Esophagus squamous epithelium (tissue), 5 donors: ENCODE results near the gene TMEM126B. TPM values are rescaled to one million over a fixed set of nuclear protein-coding genes. Genes with fewer than 3 reads are reported as not detected.

Experiments used
- DNase-seq: peaks from one replicate; lab custom pipeline; 2025; lab: John Stamatoyannopoulos, UW
- H3K27ac ChIP-seq, 4 donors: fragments of 200-600 bp; sonication (generic); one replicate each; pipeline ENCODE4 v1.5.1; 2016 to 2019; ENCODE audit warnings: mild to moderate bottlenecking in 1 of 4
- H3K27me3 ChIP-seq, 4 donors: fragments of 200-600 bp; sonication (generic); 1 replicate in 3 of 4; 2 replicates in 1 of 4; pipeline versions ENCODE4 v1.5.1 to v1.6.0; 2017 to 2021; ENCODE audit warnings: antibody characterized with exemption in 1 of 4
- H3K36me3 ChIP-seq, 3 donors: fragments of 200-600 bp; sonication (generic); one replicate each; pipeline ENCODE4 v1.5.1; 2016 to 2019
- H3K4me1 ChIP-seq, 3 donors: fragments of 200-600 bp; sonication (generic); one replicate each; pipeline ENCODE4 v1.5.1; 2017 to 2019
- H3K4me3 ChIP-seq, 4 donors: fragments of 200-600 bp; sonication (generic); 1 replicate in 3 of 4; 2 replicates in 1 of 4; pipeline ENCODE4 v1.5.1; 2016 to 2019; ENCODE audit warnings: mild to moderate bottlenecking in 2 of 4, moderate library complexity in 1 of 4
- H3K9me3 ChIP-seq, 3 donors: fragments of 200-600 bp; sonication (generic); one replicate each; pipeline ENCODE4 v1.5.1; 2016 to 2019
- POLR2A ChIP-seq, 4 donors: fragments of 450-650 bp; IDR thresholded peaks; one replicate each; pipeline ENCODE4 v1.6.1; 2017; ENCODE audit warnings: antibody characterized with exemption in 4 of 4, mild to moderate bottlenecking in 4 of 4, moderate library complexity in 3 of 4
- WGBS, 2 donors: methylation state at CpG; one replicate each; pipeline ENCODE4 v1.1.5; 2018; 5-methylcytosine and 5-hydroxymethylcytosine counted together
- intact Hi-C: fragments of 100-400 bp; cut with DNase I; formaldehyde crosslinking; loops from one replicate; pipeline ENCODE4 v1.15.0; 2022
- total RNA-seq, 4 donors: library from RNA; depleted of rRNA; stranded (reverse); fragments of >200 nt; gene quantifications; one replicate each; pipeline ENCODE4 v1.1.0, GENCODE V29; 2016
- TF ChIP-seq, protein P1 (sequence below), 6 experiments: fragments of 450-650 bp in 4 of 6; fragments of 200-600 bp in 2 of 6; sonication (generic) in 2 of 6; IDR thresholded peaks; one replicate each; pipeline ENCODE4 v1.5.1; 2016 to 2019; ENCODE audit warnings: antibody characterized with exemption in 6 of 6, mild to moderate bottlenecking in 4 of 6, moderate library complexity in 4 of 6
- donor health status: DM: yes; HTN: yes; CAD: no.

The TMEM126B gene
- total RNA-seq, 4 donors from 2014 or later: 13.6 to 43.0 (median 38.7) TPM

DNA sequence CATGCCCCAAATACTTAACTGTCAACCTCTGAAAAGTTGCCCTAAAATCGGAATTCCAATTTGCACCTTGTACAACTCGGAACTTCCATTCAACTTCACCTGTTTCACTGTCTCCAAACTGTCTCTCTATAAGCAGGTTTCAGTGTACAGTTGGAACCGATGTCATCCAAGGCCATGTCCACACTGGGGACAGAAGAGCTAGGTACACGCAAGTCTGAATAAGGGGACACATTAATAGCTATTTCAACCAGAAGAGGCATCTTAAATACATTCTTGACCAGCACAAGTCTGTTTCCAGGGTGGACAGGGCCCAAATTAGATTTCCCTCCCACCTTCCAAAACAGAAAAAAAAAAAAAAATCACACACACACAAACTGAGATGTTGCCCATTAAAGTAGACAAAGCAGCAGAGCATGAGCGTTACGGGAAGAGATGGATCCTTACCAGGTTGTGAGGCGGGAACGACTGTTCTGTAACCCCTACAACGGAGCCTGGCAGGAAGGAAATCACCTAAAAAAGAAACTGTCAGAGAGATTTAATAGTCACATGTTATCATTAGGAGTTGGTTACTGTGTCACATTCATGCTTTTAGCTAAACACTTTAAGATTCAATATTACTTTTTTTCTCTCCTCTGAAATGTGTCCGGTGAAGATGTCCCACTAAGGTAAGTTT lies 34.8 kb downstream of the TMEM126B start:
- TF ChIP-seq POLR2A (IDR thresholded peaks at IDR 0.05): no peak
- TF ChIP-seq, protein P1, sequence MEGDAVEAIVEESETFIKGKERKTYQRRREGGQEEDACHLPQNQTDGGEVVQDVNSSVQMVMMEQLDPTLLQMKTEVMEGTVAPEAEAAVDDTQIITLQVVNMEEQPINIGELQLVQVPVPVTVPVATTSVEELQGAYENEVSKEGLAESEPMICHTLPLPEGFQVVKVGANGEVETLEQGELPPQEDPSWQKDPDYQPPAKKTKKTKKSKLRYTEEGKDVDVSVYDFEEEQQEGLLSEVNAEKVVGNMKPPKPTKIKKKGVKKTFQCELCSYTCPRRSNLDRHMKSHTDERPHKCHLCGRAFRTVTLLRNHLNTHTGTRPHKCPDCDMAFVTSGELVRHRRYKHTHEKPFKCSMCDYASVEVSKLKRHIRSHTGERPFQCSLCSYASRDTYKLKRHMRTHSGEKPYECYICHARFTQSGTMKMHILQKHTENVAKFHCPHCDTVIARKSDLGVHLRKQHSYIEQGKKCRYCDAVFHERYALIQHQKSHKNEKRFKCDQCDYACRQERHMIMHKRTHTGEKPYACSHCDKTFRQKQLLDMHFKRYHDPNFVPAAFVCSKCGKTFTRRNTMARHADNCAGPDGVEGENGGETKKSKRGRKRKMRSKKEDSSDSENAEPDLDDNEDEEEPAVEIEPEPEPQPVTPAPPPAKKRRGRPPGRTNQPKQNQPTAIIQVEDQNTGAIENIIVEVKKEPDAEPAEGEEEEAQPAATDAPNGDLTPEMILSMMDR (IDR thresholded peaks at IDR 0.05): no peak
- intact Hi-C loops: no loop called here
- H3K27ac ChIP-seq: peak overlapping the region; percentile 95 to 99 (median 96)
- no peak for DNase-seq
- H3K9me3 ChIP-seq: no peaks in the 10 kb centered on the region
- no peaks in the 10 kb centered on the region for H3K27me3 ChIP-seq
- H3K4me1 ChIP-seq: peaks cover 0 to 61% (median 36%) of the 10 kb centered on the region in 3 donors
- H3K4me3 ChIP-seq: peak overlapping the region; percentile 84 to 92 (median 86)
- peaks cover 0 to 32% (median 0%) of the 10 kb centered on the region in 3 donors for H3K36me3 ChIP-seq
- WGBS, 2 donors: 1% methylated on average over 10 of the region's 10 CpGs

DNA sequence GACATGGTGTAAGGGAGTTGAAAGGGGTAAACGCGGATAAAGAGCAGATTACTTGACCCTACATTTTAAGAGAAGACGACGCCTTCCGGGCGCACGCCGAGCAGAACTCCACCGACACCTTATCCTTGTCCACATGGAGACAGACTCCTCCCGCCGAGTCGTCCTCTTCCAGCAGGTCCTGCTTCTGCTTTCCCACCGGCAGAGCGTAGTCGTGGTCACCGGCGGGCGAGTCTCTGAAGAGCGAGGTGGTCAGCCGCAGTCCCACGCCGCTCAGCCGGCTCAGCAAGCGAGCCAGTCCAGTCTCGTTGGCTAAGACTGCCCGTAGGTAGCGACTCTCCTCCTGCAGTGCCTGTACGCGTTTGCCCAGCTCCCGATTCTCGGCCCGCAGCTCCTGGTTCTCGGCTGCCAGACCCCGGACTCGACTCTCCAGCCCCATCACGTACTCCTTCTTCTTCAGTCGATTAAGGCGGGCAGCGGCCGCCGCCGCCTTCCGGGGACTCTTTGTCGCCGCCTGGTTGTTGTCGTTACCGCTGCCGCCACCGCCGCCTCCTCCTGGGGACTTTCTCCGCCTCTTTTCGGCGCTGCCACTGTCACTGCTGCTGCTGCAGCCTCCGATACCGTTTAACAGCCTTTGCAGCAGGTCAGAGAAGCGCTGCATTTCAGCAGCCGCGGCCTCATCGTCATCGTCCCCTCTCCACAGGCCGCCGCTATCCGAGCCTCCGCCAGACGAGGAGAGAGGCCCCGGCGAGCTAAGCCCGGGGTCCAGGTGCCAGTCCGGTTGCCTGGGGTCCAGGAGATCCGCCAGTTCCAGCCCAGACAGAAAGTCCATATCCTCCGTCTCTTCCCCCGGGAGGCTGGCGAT lies 35.6 kb downstream of the TMEM126B start:
- peak overlapping the region; percentile 95 to 99 (median 96) for H3K27ac ChIP-seq
- no peaks in the 10 kb centered on the region for H3K27me3 ChIP-seq
- WGBS, 2 donors: 0 to 1% methylated on average over 38 to 43 of the region's 73 CpGs
- peaks cover 0 to 27% (median 0%) of the 10 kb centered on the region in 3 donors for H3K36me3 ChIP-seq
- H3K9me3 ChIP-seq: no peaks in the 10 kb centered on the region
- DNase-seq: peak; percentile 7
- peaks cover 0 to 54% (median 29%) of the 10 kb centered on the region in 3 donors for H3K4me1 ChIP-seq
- intact Hi-C loops: no loop called here
- TF ChIP-seq POLR2A (IDR thresholded peaks at IDR 0.05): peak in 1 of 4 donors; percentile 34
- TF ChIP-seq, protein P1 (IDR thresholded peaks at IDR 0.05): peak; percentile 48 to 65 (median 60)
- H3K4me3 ChIP-seq: peak overlapping the region; percentile 84 to 92 (median 86)

DNA sequence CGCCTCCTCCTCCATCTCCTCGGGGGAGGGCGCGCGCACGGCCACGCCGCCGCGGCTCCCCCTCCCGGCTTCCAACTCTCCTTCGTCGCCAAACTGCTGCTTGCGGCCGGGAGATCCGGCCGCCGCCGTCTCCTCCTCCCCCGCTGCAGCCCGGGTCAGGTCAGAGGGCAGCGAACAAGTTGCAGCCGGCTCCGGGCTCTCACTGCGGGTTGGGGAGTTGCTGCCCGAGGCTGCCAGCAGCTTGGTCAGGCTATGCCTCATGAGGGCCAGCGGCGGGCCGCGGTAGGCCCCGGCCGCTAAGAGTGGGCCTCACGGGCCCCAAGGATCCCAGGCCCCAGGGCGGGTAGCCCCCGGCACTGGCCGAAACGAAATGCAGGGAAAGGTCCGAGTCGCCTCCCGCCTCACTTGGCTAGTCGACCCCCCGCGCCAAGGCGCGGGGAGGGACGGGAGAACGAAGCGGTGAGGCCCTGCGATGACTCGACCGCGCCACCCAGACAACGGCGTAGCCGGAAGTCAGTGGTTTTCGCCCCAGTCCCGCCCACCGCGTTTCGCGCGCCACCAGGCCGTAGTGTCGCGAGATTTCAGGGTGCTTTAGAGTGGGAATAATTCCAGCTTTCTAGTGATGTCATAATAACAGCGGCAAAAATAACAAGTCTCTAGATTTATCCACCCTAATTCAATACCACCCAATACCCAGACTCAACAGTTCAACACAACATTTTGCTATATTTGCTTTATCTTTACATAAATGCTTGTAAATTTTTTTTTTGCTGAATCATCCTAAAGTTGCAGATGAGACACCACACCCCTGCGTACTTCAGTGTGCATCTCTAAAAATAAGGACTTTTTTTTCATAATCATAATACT lies 36.5 kb downstream of the TMEM126B start, which contains the start of gene CREBZF:
Gene CREBZF, minus strand, starts transcription at position 515 of the 867 bp plus-strand sequence. Its CDS starts 254 bp downstream, at position 261.
- peaks cover 0 to 45% (median 21%) of the 10 kb centered on the region in 3 donors for H3K4me1 ChIP-seq
- no peaks in the 10 kb centered on the region for H3K27me3 ChIP-seq
- DNase-seq: peak; percentile 59
- 1 to 4% methylated on average over 24 of the region's 67 CpGs for WGBS, 2 donors
- intact Hi-C loops: no loop called here
- peaks cover 0 to 19% (median 0%) of the 10 kb centered on the region in 3 donors for H3K36me3 ChIP-seq
- peak within 1 kb of the TSS; percentile 95 to 99 (median 96) for H3K27ac ChIP-seq
- H3K4me3 ChIP-seq: peak within 1 kb of the TSS; percentile 84 to 92 (median 86)
- H3K9me3 ChIP-seq: no peaks in the 10 kb centered on the region
- TF ChIP-seq, protein P1 (IDR thresholded peaks at IDR 0.05): peak in 2 of 6 experiments; percentile 3 to 23
- peak in 3 of 4 donors; percentile 90 to 98 (median 93) for TF ChIP-seq POLR2A (IDR thresholded peaks at IDR 0.05)

DNA sequence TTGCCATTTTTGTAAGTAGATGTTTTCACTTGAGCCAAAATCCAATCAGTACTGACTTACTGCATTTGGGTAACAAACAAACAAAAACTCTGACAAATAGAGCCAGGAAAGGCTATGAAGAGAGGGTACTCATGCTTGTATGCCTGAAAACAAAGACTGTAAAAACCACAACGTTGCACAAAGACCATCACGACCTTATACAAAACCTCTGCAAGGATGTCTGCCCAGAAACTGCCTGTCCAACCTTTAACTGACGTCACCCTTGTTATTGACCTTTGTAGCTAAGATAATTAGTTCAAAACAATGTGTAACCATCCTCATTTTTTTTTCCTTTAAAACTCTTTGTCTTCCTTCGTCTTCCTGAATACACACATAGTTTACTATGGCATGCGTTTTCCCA lies 37.3 kb downstream of the TMEM126B start:
- TF ChIP-seq, protein P1 (IDR thresholded peaks at IDR 0.05): no peak
- no peak for TF ChIP-seq POLR2A (IDR thresholded peaks at IDR 0.05)
- H3K4me3 ChIP-seq: peak overlapping the region in 1 of 4 donors; percentile 85
- no peaks in the 10 kb centered on the region for H3K9me3 ChIP-seq
- WGBS, 2 donors: 59 to 67% methylated on average over 5 of the region's 5 CpGs
- DNase-seq: no peak
- H3K27me3 ChIP-seq: no peaks in the 10 kb centered on the region
- peaks cover 0 to 12% (median 0%) of the 10 kb centered on the region in 3 donors for H3K36me3 ChIP-seq
- peak overlapping the region in 3 of 4 donors; percentile 95 to 99 (median 98) for H3K27ac ChIP-seq
- peaks cover 0 to 36% (median 15%) of the 10 kb centered on the region in 3 donors for H3K4me1 ChIP-seq
- intact Hi-C loops: no loop called here
